OCI-LY3 (cell line): Measurements from ENCODE around the gene HBE1.

Experiments used
- CTCF ChIP-seq: fragments of 200-600, 300-600 bp; sonication (generic); IDR thresholded peaks from 2 replicates; pipeline ENCODE4 v1.5.1; 2014; ENCODE audit warnings: antibody characterized with exemption, low read length, low read depth
- EZH2phosphoT487 ChIP-seq: fragments of 200-600 bp; shearing (Covaris generic); IDR thresholded peaks from 2 replicates; pipeline ENCODE4 v1.6.1; 2018; ENCODE audit warnings: antibody characterized with exemption, mixed run types, low read depth

- TF ChIP-seq CTCF (no peak), EZH2phosphoT487 (no peak)
Observed at GRCh38 chr11:5269715-5270147, at the start of gene HBE1.
